ENCODE results near the gene SHANK1.

GRCh38 chr19:50705422-50706019 lies 14.1 kb downstream of the SHANK1 start:
- TF ChIP-seq, protein P1, sequence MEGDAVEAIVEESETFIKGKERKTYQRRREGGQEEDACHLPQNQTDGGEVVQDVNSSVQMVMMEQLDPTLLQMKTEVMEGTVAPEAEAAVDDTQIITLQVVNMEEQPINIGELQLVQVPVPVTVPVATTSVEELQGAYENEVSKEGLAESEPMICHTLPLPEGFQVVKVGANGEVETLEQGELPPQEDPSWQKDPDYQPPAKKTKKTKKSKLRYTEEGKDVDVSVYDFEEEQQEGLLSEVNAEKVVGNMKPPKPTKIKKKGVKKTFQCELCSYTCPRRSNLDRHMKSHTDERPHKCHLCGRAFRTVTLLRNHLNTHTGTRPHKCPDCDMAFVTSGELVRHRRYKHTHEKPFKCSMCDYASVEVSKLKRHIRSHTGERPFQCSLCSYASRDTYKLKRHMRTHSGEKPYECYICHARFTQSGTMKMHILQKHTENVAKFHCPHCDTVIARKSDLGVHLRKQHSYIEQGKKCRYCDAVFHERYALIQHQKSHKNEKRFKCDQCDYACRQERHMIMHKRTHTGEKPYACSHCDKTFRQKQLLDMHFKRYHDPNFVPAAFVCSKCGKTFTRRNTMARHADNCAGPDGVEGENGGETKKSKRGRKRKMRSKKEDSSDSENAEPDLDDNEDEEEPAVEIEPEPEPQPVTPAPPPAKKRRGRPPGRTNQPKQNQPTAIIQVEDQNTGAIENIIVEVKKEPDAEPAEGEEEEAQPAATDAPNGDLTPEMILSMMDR (IDR thresholded peaks at IDR 0.05; ENCODE audit: insufficient read depth, low read length, poor library complexity, severe bottlenecking), result peak; percentile 47
- no peak for TF ChIP-seq EZH2phosphoT487 (conservative IDR thresholded peaks at IDR 0.05; ENCODE audit: low read length)

Measured in SU-DHL-6 (cell line).